ENCODE measurements around the gene TCAP. TPM values are rescaled to one million over a fixed set of nuclear protein-coding genes. Genes with fewer than 3 reads are reported as not detected.

TCAP gene
- total and polyA plus RNA-seq, 10 of the 15 experiments (the other 5 are each of a cell fraction or from before 2014, with no cell fraction given), result 0.17 to 1.0 (median 0.36) TPM; not detected in 3

DNA sequence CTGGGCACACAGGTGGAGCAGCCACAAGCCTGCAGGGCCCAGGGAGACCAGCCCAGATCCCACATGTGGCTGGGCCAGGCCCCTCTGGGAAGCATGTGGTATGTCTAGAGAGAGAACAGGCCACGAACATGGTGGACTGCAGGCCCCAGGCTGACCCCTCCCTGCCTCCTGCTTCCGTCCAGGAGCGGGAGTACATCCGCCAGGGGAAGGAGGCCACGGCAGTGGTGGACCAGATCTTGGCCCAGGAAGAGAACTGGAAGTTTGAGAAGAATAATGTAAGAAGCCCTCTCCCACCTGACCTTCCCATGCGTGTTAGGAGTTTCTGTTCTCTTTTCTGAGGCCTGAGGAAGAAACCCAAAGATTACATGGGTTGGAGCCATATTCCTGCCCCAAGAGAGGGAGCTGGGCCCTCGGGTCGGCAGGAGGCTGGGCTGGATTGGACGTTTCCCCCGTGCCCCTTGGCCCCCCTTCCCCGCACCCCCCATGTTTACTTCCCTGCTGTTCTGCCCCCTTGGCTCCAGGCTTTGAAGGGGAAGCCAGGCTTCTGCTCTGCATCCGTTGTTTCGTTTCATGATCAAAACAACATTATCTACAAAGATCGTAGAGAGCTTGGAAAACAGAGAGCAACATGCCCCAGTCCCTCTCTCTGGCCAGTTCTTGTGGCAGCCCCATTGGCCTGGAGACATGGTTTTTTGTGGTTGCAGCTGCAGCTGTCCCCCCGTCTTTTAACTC is 5.7 kb upstream of the TCAP start (continued):
- TF ChIP-seq PML (IDR thresholded peaks at IDR 0.05; ENCODE audit: low read length) (no peak), IKZF2 (IDR thresholded peaks at IDR 0.05) (0 out of 4 replicates have a peak, but pooled peaks of 1 of the 2 experiments have one; percentile 14), RAD21 (IDR thresholded peaks at IDR 0.05; ENCODE audit: insufficient read depth, low read depth, low read length) (no peak), TBL1XR1 (IDR thresholded peaks at IDR 0.05; ENCODE audit: low read depth, low read length) (no peak), NFYB (IDR thresholded peaks at IDR 0.05; ENCODE audit: insufficient read depth, low read depth, low read length) (no peak), NBN (IDR thresholded peaks at IDR 0.05) (no peak), SPI1 (IDR thresholded peaks at IDR 0.05; ENCODE audit: borderline replicate concordance, insufficient read depth, low read depth, low read length) (peak; percentile 73), MYB (IDR thresholded peaks at IDR 0.05; ENCODE audit: borderline replicate concordance, low read depth, low read length) (no peak), EGR1 (IDR thresholded peaks at IDR 0.05; ENCODE audit: borderline replicate concordance in 1 of 2, low read depth in 2 of 2, low read length in 2 of 2) (no peak), SUPT20H (IDR thresholded peaks at IDR 0.05; ENCODE audit: borderline replicate concordance, control insufficient read depth, low read depth, low read length) (no peak), ZZZ3 (IDR thresholded peaks at IDR 0.05; ENCODE audit: control insufficient read depth, insufficient read length, low read depth) (no peak), ZNF207 (IDR thresholded peaks at IDR 0.05; ENCODE audit: borderline replicate concordance) (no peak)
- TF ChIP-seq, protein P1, sequence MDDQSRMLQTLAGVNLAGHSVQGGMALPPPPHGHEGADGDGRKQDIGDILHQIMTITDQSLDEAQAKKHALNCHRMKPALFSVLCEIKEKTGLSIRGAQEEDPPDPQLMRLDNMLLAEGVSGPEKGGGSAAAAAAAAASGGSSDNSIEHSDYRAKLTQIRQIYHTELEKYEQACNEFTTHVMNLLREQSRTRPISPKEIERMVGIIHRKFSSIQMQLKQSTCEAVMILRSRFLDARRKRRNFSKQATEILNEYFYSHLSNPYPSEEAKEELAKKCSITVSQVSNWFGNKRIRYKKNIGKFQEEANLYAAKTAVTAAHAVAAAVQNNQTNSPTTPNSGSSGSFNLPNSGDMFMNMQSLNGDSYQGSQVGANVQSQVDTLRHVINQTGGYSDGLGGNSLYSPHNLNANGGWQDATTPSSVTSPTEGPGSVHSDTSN (IDR thresholded peaks at IDR 0.05; ENCODE audit: insufficient replicate concordance, low read depth, low read length), result no peak
